ENCODE measurements around the gene KCNQ1.

DNA sequence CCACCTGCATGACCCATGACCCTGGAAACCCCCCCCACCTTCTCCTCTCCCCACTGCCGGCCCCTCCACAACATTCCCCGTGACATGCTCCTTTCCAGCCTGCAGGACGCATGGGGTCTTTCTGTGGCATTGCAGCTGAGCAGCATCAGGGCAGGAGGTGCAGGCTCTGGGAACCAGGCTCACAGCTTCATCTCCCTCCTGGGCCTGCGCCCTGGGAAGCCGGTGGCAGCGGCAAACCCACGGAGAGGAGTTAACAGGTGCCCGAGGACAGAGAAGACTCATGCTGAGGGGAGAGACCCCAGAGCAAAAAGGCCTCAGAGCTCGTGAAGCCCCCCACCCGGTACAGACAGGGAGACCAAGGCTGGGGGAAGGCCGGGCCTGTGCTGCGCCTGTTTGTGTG is 408.6 kb downstream of the KCNQ1 start:
- TF ChIP-seq EP300 (IDR thresholded peaks at IDR 0.05; ENCODE audit: low read depth) (no peak), POLR2A (IDR thresholded peaks at IDR 0.05) (no peak), POLR2AphosphoS5 (IDR thresholded peaks at IDR 0.05) (no peak)
- TF ChIP-seq, protein P1, sequence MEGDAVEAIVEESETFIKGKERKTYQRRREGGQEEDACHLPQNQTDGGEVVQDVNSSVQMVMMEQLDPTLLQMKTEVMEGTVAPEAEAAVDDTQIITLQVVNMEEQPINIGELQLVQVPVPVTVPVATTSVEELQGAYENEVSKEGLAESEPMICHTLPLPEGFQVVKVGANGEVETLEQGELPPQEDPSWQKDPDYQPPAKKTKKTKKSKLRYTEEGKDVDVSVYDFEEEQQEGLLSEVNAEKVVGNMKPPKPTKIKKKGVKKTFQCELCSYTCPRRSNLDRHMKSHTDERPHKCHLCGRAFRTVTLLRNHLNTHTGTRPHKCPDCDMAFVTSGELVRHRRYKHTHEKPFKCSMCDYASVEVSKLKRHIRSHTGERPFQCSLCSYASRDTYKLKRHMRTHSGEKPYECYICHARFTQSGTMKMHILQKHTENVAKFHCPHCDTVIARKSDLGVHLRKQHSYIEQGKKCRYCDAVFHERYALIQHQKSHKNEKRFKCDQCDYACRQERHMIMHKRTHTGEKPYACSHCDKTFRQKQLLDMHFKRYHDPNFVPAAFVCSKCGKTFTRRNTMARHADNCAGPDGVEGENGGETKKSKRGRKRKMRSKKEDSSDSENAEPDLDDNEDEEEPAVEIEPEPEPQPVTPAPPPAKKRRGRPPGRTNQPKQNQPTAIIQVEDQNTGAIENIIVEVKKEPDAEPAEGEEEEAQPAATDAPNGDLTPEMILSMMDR (IDR thresholded peaks at IDR 0.05), result no peak
